Activated CD8-positive, alpha-beta memory T cell treated with anti-CD3 and anti-CD28 coated beads, Interleukin-2, amount 10 ng/mL, durations not matched to agents 7 days and 5 days (primary cell): Measurements from ENCODE around the gene NOL3. TPM values are rescaled to one million over a fixed set of nuclear protein-coding genes. Genes with fewer than 3 reads are reported as not detected.

ENCODE experiments used
- ATAC-seq: fragments of 150-1000 bp; cut with Tn5 transposase; one replicate; pipeline ENCODE4 v1.10.0; 2021; ENCODE audit warnings: moderate library complexity
- CTCF ChIA-PET: fragments of 350-600 bp; sonication (Branson Sonifier 250); formaldehyde crosslinking; loops from one replicate; lab custom pipeline; 2021; ENCODE audit warnings: antibody characterized with exemption; lab: Charles Lee
- DNase-seq: peaks from one replicate; pipeline ENCODE4 v3.0.0-alpha.2; 2020
- H3K27ac Mint-ChIP-seq: one replicate; pipeline ENCODE4 v1.8.0; 2021; ENCODE audit warnings: mild to moderate bottlenecking, mixed read lengths
- H3K27me3 Mint-ChIP-seq: one replicate; pipeline ENCODE4 v1.8.0; 2021; ENCODE audit warnings: mixed read lengths
- H3K36me3 Mint-ChIP-seq: one replicate; pipeline ENCODE4 v1.8.0; 2021; ENCODE audit warnings: mild to moderate bottlenecking, mixed read lengths
- H3K4me1 Mint-ChIP-seq: one replicate; pipeline ENCODE4 v1.8.0; 2021; ENCODE audit warnings: mixed read lengths
- H3K4me3 Mint-ChIP-seq: one replicate; pipeline ENCODE4 v1.8.0; 2021; ENCODE audit warnings: mild to moderate bottlenecking, moderate library complexity, mixed read lengths
- H3K9me3 Mint-ChIP-seq: one replicate; pipeline ENCODE4 v1.8.0; 2022; ENCODE audit warnings: low read depth, mixed read lengths
- total RNA-seq, 2 experiments: library from RNA; stranded (reverse); gene quantifications; one replicate each; pipeline ENCODE4 v1.2.3, GENCODE V29; 2021

Gene NOL3
- total RNA-seq, 2 experiments from 2014 or later: 3.3 to 10.3 TPM

GRCh38 chr16:67190448-67191399 lies 20.4 kb downstream of the NOL3 start:
- ATAC-seq: no peak
- Mint-ChIP-seq H3K4me3 (no peak overlapping the region), H3K4me1 (peaks cover 42% of the 10 kb centered on the region), H3K27ac (no peak overlapping the region), H3K27me3 (peaks cover 8% of the 10 kb centered on the region), H3K9me3 (no peaks in the 10 kb centered on the region), H3K36me3 (peaks cover 21% of the 10 kb centered on the region)
- DNase-seq: no peak
- CTCF ChIA-PET: interaction anchor here (0.6 to 1.0 kb wide), 2 partner anchors 17 to 36 kb away, joined by 3 read pairs; no protein-coding TSS in a partner anchor

- H3K27ac Mint-ChIP-seq: peak overlapping the region; percentile 89
- peaks cover 1% of the 10 kb centered on the region for H3K27me3 Mint-ChIP-seq
- CTCF ChIA-PET: interaction anchor here (1.0 to 4.0 kb wide), 3 partner anchors 35 to 87 kb away, joined by 3 to 25 read pairs (median 9); partner anchors contain the start of genes FHOD1 and TMEM208
- peak overlapping the region; percentile 98 for H3K4me3 Mint-ChIP-seq
- H3K9me3 Mint-ChIP-seq: no peaks in the 10 kb centered on the region
- H3K4me1 Mint-ChIP-seq: peaks cover 46% of the 10 kb centered on the region
- ATAC-seq: peak; percentile 4
- no peak for DNase-seq
- peaks cover 28% of the 10 kb centered on the region for H3K36me3 Mint-ChIP-seq
Observed at GRCh38 chr16:67191411-67191994, 21.2 kb downstream of the NOL3 start.

GRCh38 chr16:67191995-67192681 lies 21.8 kb downstream of the NOL3 start, which contains the start of gene E2F4:
E2F4 (plus strand) TSS chr16:67192155; CDS start chr16:67192228, 73 bp downstream.
- H3K4me1 Mint-ChIP-seq: peaks cover 52% of the 10 kb centered on the region

GRCh38 chr16:67192781-67193361 lies 22.5 kb downstream of the NOL3 start:
- DNase-seq (peak; percentile 70), ATAC-seq (peak; percentile 41)
- Mint-ChIP-seq H3K27me3 (no peaks in the 10 kb centered on the region), H3K4me1 (peaks cover 52% of the 10 kb centered on the region), H3K36me3 (peaks cover 38% of the 10 kb centered on the region), H3K4me3 (peak overlapping the region; percentile 98), H3K27ac (peak overlapping the region; percentile 89), H3K9me3 (no peaks in the 10 kb centered on the region)
- CTCF ChIA-PET: interaction anchor here (1.0 to 4.0 kb wide), 14 partner anchors 8 to 362 kb away, joined by 3 to 25 read pairs (median 4); partner anchors contain the start of genes CES3, FBXL8, FHOD1 and MATCAP1

More at GRCh38 chr16:67191995-67192681, 21.8 kb downstream of the NOL3 start, which contains the start of gene E2F4:
- H3K27me3 Mint-ChIP-seq: no peaks in the 10 kb centered on the region
- H3K4me3 Mint-ChIP-seq: peak within 1 kb of the TSS; percentile 98
- ATAC-seq (peak; percentile 92), DNase-seq (peak; percentile 93)
- CTCF ChIA-PET: interaction anchor here (1.0 to 4.0 kb wide), 13 partner anchors 8 to 362 kb away, joined by 3 to 25 read pairs (median 4); partner anchors contain the start of genes CES3, FHOD1, MATCAP1 and NAE1
- peak within 1 kb of the TSS; percentile 89 for H3K27ac Mint-ChIP-seq
- H3K9me3 Mint-ChIP-seq: no peaks in the 10 kb centered on the region
- H3K36me3 Mint-ChIP-seq: peaks cover 34% of the 10 kb centered on the region

GRCh38 chr16:67193536-67193935 lies 23.2 kb downstream of the NOL3 start:
- no peak for DNase-seq
- Mint-ChIP-seq H3K9me3 (no peaks in the 10 kb centered on the region), H3K4me1 (peaks cover 52% of the 10 kb centered on the region), H3K4me3 (peak overlapping the region; percentile 98), H3K27ac (peak overlapping the region; percentile 89), H3K36me3 (peaks cover 41% of the 10 kb centered on the region), H3K27me3 (no peaks in the 10 kb centered on the region)
- no peak for ATAC-seq
- CTCF ChIA-PET: interaction anchor here (1.0 to 4.0 kb wide), 13 partner anchors 9 to 363 kb away, joined by 3 to 25 read pairs (median 4); partner anchors contain the start of genes CES3, FBXL8, FHOD1 and MATCAP1

- H3K4me3 Mint-ChIP-seq: peak overlapping the region; percentile 98
- ATAC-seq: no peak
- no peak for DNase-seq
- H3K9me3 Mint-ChIP-seq: no peaks in the 10 kb centered on the region
- H3K36me3 Mint-ChIP-seq: peaks cover 41% of the 10 kb centered on the region
- H3K27me3 Mint-ChIP-seq: no peaks in the 10 kb centered on the region
- CTCF ChIA-PET: interaction anchor here (1.0 to 4.0 kb wide), 5 partner anchors 9 to 52 kb away, joined by 3 to 25 read pairs (median 3); partner anchors contain the start of gene FHOD1
- H3K27ac Mint-ChIP-seq: peak overlapping the region; percentile 89
- peaks cover 52% of the 10 kb centered on the region for H3K4me1 Mint-ChIP-seq
Observed at GRCh38 chr16:67194260-67194659, 23.9 kb downstream of the NOL3 start.

GRCh38 chr16:67195676-67196075 lies 25.3 kb downstream of the NOL3 start:
- DNase-seq (no peak), ATAC-seq (no peak)
- H3K4me3 Mint-ChIP-seq: no peak overlapping the region
- H3K4me1 Mint-ChIP-seq: peaks cover 52% of the 10 kb centered on the region
- no peaks in the 10 kb centered on the region for H3K27me3 Mint-ChIP-seq
- CTCF ChIA-PET: interaction anchor here (1.0 to 4.0 kb wide), 2 partner anchors 29 to 50 kb away, joined by 3 to 25 read pairs; partner anchors contain the start of gene FHOD1
- H3K36me3 Mint-ChIP-seq: peaks cover 46% of the 10 kb centered on the region
- no peaks in the 10 kb centered on the region for H3K9me3 Mint-ChIP-seq
- peak overlapping the region; percentile 47 for H3K27ac Mint-ChIP-seq

GRCh38 chr16:67196881-67197280 lies 26.5 kb downstream of the NOL3 start:
- CTCF ChIA-PET: interaction anchor here (0.7 to 3.2 kb wide), 3 partner anchors 11 to 49 kb away, joined by 3 to 19 read pairs (median 9); partner anchors contain the start of gene FHOD1
- no peak overlapping the region for H3K27ac Mint-ChIP-seq
- H3K9me3 Mint-ChIP-seq: no peaks in the 10 kb centered on the region
- ATAC-seq (no peak), DNase-seq (no peak)
- H3K4me3 Mint-ChIP-seq: no peak overlapping the region
- no peaks in the 10 kb centered on the region for H3K27me3 Mint-ChIP-seq
- H3K4me1 Mint-ChIP-seq: peaks cover 45% of the 10 kb centered on the region
- H3K36me3 Mint-ChIP-seq: peaks cover 48% of the 10 kb centered on the region

- Mint-ChIP-seq H3K4me3 (no peak overlapping the region), H3K4me1 (peaks cover 41% of the 10 kb centered on the region), H3K27me3 (no peaks in the 10 kb centered on the region), H3K27ac (no peak overlapping the region), H3K36me3 (peaks cover 46% of the 10 kb centered on the region), H3K9me3 (no peaks in the 10 kb centered on the region)
- CTCF ChIA-PET: interaction anchor here (0.7 to 3.2 kb wide), 7 partner anchors 11 to 244 kb away, joined by 3 to 19 read pairs (median 5); partner anchors contain the start of gene FHOD1
- no peak for ATAC-seq
- DNase-seq: no peak
Observed at GRCh38 chr16:67197704-67198103, 27.4 kb downstream of the NOL3 start.

- Mint-ChIP-seq H3K4me3 (no peak overlapping the region), H3K9me3 (no peaks in the 10 kb centered on the region), H3K4me1 (peaks cover 36% of the 10 kb centered on the region), H3K36me3 (peaks cover 44% of the 10 kb centered on the region), H3K27ac (no peak overlapping the region), H3K27me3 (no peaks in the 10 kb centered on the region)
- CTCF ChIA-PET: interaction anchor here (0.8 to 3.2 kb wide), 8 partner anchors 10 to 245 kb away, joined by 3 to 19 read pairs (median 4); partner anchors contain the start of genes FHOD1 and TMEM208
- DNase-seq (no peak), ATAC-seq (peak; percentile 28)
Observed at GRCh38 chr16:67198238-67198734, 27.9 kb downstream of the NOL3 start.

- Mint-ChIP-seq H3K4me3 (no peak within 1 kb of the TSS), H3K27me3 (no peaks in the 10 kb centered on the region), H3K36me3 (peaks cover 39% of the 10 kb centered on the region), H3K27ac (no peak within 1 kb of the TSS), H3K9me3 (no peaks in the 10 kb centered on the region), H3K4me1 (peaks cover 26% of the 10 kb centered on the region)
- ATAC-seq (no peak), DNase-seq (no peak)
- CTCF ChIA-PET: interaction anchor here (1.0 to 3.2 kb wide), 5 partner anchors 9 to 246 kb away, joined by 4 to 19 read pairs (median 6); partner anchors contain the start of genes FHOD1 and TMEM208
Observed at GRCh38 chr16:67199011-67199807, 28.9 kb downstream of the NOL3 start, which contains the start of gene ELMO3. ELMO3 (plus strand) TSS chr16:67199131; CDS start chr16:67199327, 196 bp downstream.
